NOMO-1 treated with dmso at 0.1 percent for 144 hours (cell line): ENCODE results near the gene NISCH.

Source experiments
- DNase-seq: peaks from one replicate; lab custom pipeline; 2025; ENCODE audit not compliant: unreplicated experiment; lab: John Stamatoyannopoulos, UW

NISCH gene

GRCh38 chr3:52489453-52489852 lies 34.0 kb downstream of the NISCH start:
- no peak for DNase-seq

GRCh38 chr3:52490035-52490938 lies 34.9 kb downstream of the NISCH start:
- no peak for DNase-seq

- DNase-seq = no peak
Measured at GRCh38 chr3:52490939-52491526, 35.6 kb downstream of the NISCH start.

GRCh38 chr3:52492059-52492458 lies 36.7 kb downstream of the NISCH start:
- no peak for DNase-seq

- no peak for DNase-seq
Measured at GRCh38 chr3:52493232-52494017, 38.0 kb downstream of the NISCH start.

- DNase-seq = no peak
Measured at GRCh38 chr3:52494445-52494844, 39.0 kb downstream of the NISCH start.

GRCh38 chr3:52494886-52495495 lies 39.6 kb downstream of the NISCH start, which contains the start of gene STAB1:
STAB1 (plus strand) TSS chr3:52495338; CDS start chr3:52495414, 76 bp downstream.
- no peak for DNase-seq

GRCh38 chr3:52495777-52496602 lies 40.6 kb downstream of the NISCH start:
- DNase-seq = no peak

- DNase-seq = peak; percentile 90
Measured at GRCh38 chr3:52498137-52499054, 43.0 kb downstream of the NISCH start.

- no peak for DNase-seq
Measured at GRCh38 chr3:52501046-52501445, 45.6 kb downstream of the NISCH start.

GRCh38 chr3:52502001-52502400 lies 46.6 kb downstream of the NISCH start:
- DNase-seq = no peak

- no peak for DNase-seq
Measured at GRCh38 chr3:52502808-52503350, 47.5 kb downstream of the NISCH start.

GRCh38 chr3:52503788-52504424 lies 48.5 kb downstream of the NISCH start:
- DNase-seq = no peak

- no peak for DNase-seq
Measured at GRCh38 chr3:52504977-52505376, 49.6 kb downstream of the NISCH start.

- DNase-seq = no peak
Measured at GRCh38 chr3:52506266-52506966, 51.0 kb downstream of the NISCH start.

GRCh38 chr3:52507359-52507758 lies 52.0 kb downstream of the NISCH start:
- DNase-seq = no peak

GRCh38 chr3:52509753-52510328 lies 54.4 kb downstream of the NISCH start:
- no peak for DNase-seq
